ENCODE results near the gene ABHD12B. TPM values are rescaled to one million over a fixed set of nuclear protein-coding genes. Genes with fewer than 3 reads are reported as not detected.

ABHD12B gene
- total RNA-seq, 2 experiments from 2014 or later: not detected

GRCh38 chr14:50948205-50948604, 76.4 kb downstream of the ABHD12B start:
- POLR2A ChIA-PET: no interaction called here
- no peak overlapping the region for H3K27ac Mint-ChIP-seq

GRCh38 chr14:50951032-50951431, 79.2 kb downstream of the ABHD12B start:
- H3K27ac Mint-ChIP-seq: no peak overlapping the region
- H3K4me1 Mint-ChIP-seq: no peaks in the 10 kb centered on the region
- no peak for DNase-seq
- no peaks in the 10 kb centered on the region for H3K27me3 Mint-ChIP-seq
- no peak overlapping the region for H3K4me3 Mint-ChIP-seq
- no peaks in the 10 kb centered on the region for H3K9me3 Mint-ChIP-seq
- H3K36me3 Mint-ChIP-seq (ENCODE audit: low read depth): no peaks in the 10 kb centered on the region
- POLR2A ChIA-PET: no interaction called here
- CTCF ChIA-PET: no interaction called here

More at GRCh38 chr14:50948205-50948604, 76.4 kb downstream of the ABHD12B start:
- H3K4me1 Mint-ChIP-seq: peaks cover 12% of the 10 kb centered on the region
- H3K36me3 Mint-ChIP-seq (ENCODE audit: low read depth): no peaks in the 10 kb centered on the region
- CTCF ChIA-PET: no interaction called here
- no peaks in the 10 kb centered on the region for H3K9me3 Mint-ChIP-seq
- DNase-seq: no peak
- H3K4me3 Mint-ChIP-seq: no peak overlapping the region
- peaks cover 16% of the 10 kb centered on the region for H3K27me3 Mint-ChIP-seq

GRCh38 chr14:50953502-50953901, 81.6 kb downstream of the ABHD12B start:
- H3K27ac Mint-ChIP-seq: no peak overlapping the region
- no peaks in the 10 kb centered on the region for H3K9me3 Mint-ChIP-seq
- no peak overlapping the region for H3K4me3 Mint-ChIP-seq
- ChIA-PET POLR2A (no interaction called here), CTCF (no interaction called here)
- H3K36me3 Mint-ChIP-seq (ENCODE audit: low read depth): no peaks in the 10 kb centered on the region
- no peaks in the 10 kb centered on the region for H3K4me1 Mint-ChIP-seq
- DNase-seq: no peak
- no peaks in the 10 kb centered on the region for H3K27me3 Mint-ChIP-seq

Other genes with a start within 250 kb of the ABHD12B start
- gene SAV1, start 203.7 kb upstream of the ABHD12B start, total RNA-seq: 1 to 10 TPM; 3.4 to 3.9 TPM
- 10 to 100 TPM; 94.5 to 95.2 TPM for gene NIN, start 40.9 kb upstream of the ABHD12B start, total RNA-seq
- gene PYGL, start 72.4 kb downstream of the ABHD12B start, total RNA-seq: not detected
- gene TRIM9, start 223.1 kb downstream of the ABHD12B start, total RNA-seq: under 1 TPM; 0.30 to 0.44 TPM

Data from activated CD4-positive, alpha-beta T cell treated with anti-CD3 and anti-CD28 coated beads, Interleukin-2, amount 10 ng/mL, durations not matched to agents 7 days and 5 days (primary cell).